GM13976 (cell line): ENCODE results near the gene RPS27A.

ENCODE experiments used
- DNase-seq: peaks from one replicate; pipeline ENCODE4 v3.0.0; 2012; ENCODE audit warnings: low spot score
- CTCF ChIP-seq: IDR thresholded peaks from 2 replicates; pipeline ENCODE4 v1.5.1; 2012; ENCODE audit warnings: borderline replicate concordance, mild to moderate bottlenecking; ENCODE audit not compliant: insufficient read depth; ENCODE audit errors: extremely low read depth, missing control alignments, control extremely low read depth
- in situ Hi-C: fragments of 300-500 bp; cut with MboI; formaldehyde crosslinking; loops from one replicate; pipeline ENCODE4 v1.12.0; 2022; ENCODE audit warnings: low sequenced_read_pairs, mixed read lengths, inconsistent platforms; ENCODE audit not compliant: unreplicated experiment

RPS27A gene

DNA sequence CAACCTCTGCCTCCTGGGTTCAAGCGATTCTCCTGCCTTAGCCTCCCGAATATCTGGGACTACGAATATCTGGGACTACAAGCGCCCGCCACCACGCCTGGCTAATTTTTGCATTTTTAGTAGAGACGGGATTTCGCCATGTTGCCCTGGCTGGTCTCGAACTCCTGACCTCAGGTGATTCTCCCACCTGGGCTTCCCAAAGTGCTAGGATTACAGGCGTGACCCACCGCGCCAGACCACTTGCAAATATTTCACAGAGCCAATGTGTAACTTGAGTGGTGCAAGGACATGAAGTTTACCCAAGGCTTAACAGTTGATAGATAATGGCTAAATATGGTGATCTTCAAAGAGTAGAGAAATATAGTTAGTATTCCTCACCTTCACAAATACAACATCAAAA lies 50.6 kb downstream of the RPS27A start:
- in situ Hi-C loops, result no loop called here
- TF ChIP-seq CTCF, result no peak
- no peak for DNase-seq
